Stomach (tissue), 9 donors: Measurements from ENCODE around the gene STXBP5. TPM values are rescaled to one million over a fixed set of nuclear protein-coding genes. Genes with fewer than 3 reads are reported as not detected.

Source experiments
- DNase-seq, 2 donors: peaks; one replicate each; pipeline versions ENCODE4 v3.0.0 to v3.0.0-alpha.2; 2013 to 2019
- H3K27ac ChIP-seq, 5 donors: fragments of 200-600 bp in 4 of 5; sonication (generic) in 4 of 5; one replicate each; pipeline ENCODE4 v1.5.1; 2013 to 2019; ENCODE audit warnings: mild to moderate bottlenecking in 1 of 5, moderate library complexity in 1 of 5
- H3K27me3 ChIP-seq, 3 donors: fragments of 200-600 bp; sonication (generic); one replicate each; pipeline ENCODE4 v1.5.1; 2017 to 2019; ENCODE audit warnings: mixed run types in 1 of 3
- H3K36me3 ChIP-seq, 4 donors: fragments of 200-600 bp; sonication (generic); 1 replicate in 3 of 4; 2 replicates in 1 of 4; pipeline ENCODE4 v1.5.1; 2016 to 2019
- H3K4me1 ChIP-seq, 4 donors: fragments of 200-600 bp; sonication (generic); one replicate each; pipeline ENCODE4 v1.5.1; 2016 to 2019
- H3K4me3 ChIP-seq, 4 donors: fragments of 200-600 bp; sonication (generic) in 3 of 4; one replicate each; pipeline ENCODE4 v1.5.1; 2016 to 2019; ENCODE audit warnings: mild to moderate bottlenecking in 1 of 4
- H3K9me3 ChIP-seq, 4 donors: fragments of 200-600 bp; sonication (generic); one replicate each; pipeline ENCODE4 v1.5.1; 2016 to 2019
- EP300 ChIP-seq: sonication (generic); formaldehyde crosslinking; IDR thresholded peaks from one replicate; pipeline ENCODE4 v1.6.1; 2017; ENCODE audit warnings: antibody characterized with exemption
- POLR2A ChIP-seq, 4 donors: fragments of 450-650 bp; IDR thresholded peaks; one replicate each; pipeline ENCODE4 v1.6.1; 2016; ENCODE audit warnings: antibody characterized with exemption in 4 of 4, control low read depth in 2 of 4, mild to moderate bottlenecking in 1 of 4, moderate library complexity in 1 of 4
- WGBS, 5 donors: extraction: QIAGEN DNeasy Blood & Tissue Kit in 3 of 5; methylation state at CpG; one replicate each; pipeline versions ENCODE4 v1.1.5 to v1.1.7; 2013 to 2018; 5-methylcytosine and 5-hydroxymethylcytosine counted together
- intact Hi-C: fragments of 100-400 bp; cut with DNase I; formaldehyde crosslinking; loops from one replicate; pipeline ENCODE4 v1.15.1; 2023; ENCODE audit warnings: low total_unique reads
- polyA plus RNA-seq, 3 donors: library from polyadenylated mRNA; stranded (reverse); fragments of 200-250 nt; gene quantifications; one replicate each; pipeline ENCODE4 v1.2.3, GENCODE V29; 2013
- small RNA-seq, 4 donors: library from RNA; depleted of rRNA; stranded (forward); fragments of <200 nt; gene quantifications; one replicate each; pipeline ENCODE3, GENCODE V24; 2016
- total RNA-seq, 5 donors: library from RNA; depleted of rRNA; stranded (reverse); fragments of >200 nt; gene quantifications; one replicate each; pipeline versions ENCODE4 v1.1.0 to v1.2.3, GENCODE V29; 2014 to 2016
- donor health status: healthy with polysubstance abuse.
- donor health status: Bipolar disorder and iron deficiency.
- donor health status: healthy.

The STXBP5 gene
- total and polyA plus RNA-seq, 8 donors, result 5.9 to 56.2 (median 15.8) TPM

- TF ChIP-seq POLR2A (IDR thresholded peaks at IDR 0.05) (no peak), EP300 (no peak)
- Histone ChIP-seq H3K9me3 (no peaks in the 10 kb centered on the region), H3K27ac (no peak overlapping the region), H3K4me3 (no peak overlapping the region), H3K4me1 (peaks cover 0 to 7% (median 0%) of the 10 kb centered on the region in 4 donors), H3K27me3 (no peaks in the 10 kb centered on the region), H3K36me3 (no peaks in the 10 kb centered on the region)
- 84 to 92% (median 87%) methylated on average over 9 of the region's 9 CpGs for WGBS, 5 donors
- intact Hi-C loops, result no loop called here
- no peak for DNase-seq
These were observed 234.7 kb downstream of the STXBP5 start for GRCh38 chr6:147438758-147439528.

Small RNAs within 50 kb of the gene (small RNA-seq; reads per million reads assigned to genes)
- 0 reads per million in 4 donors for gene AL355365.1
